ENCODE results near the gene NRG3.

DNA sequence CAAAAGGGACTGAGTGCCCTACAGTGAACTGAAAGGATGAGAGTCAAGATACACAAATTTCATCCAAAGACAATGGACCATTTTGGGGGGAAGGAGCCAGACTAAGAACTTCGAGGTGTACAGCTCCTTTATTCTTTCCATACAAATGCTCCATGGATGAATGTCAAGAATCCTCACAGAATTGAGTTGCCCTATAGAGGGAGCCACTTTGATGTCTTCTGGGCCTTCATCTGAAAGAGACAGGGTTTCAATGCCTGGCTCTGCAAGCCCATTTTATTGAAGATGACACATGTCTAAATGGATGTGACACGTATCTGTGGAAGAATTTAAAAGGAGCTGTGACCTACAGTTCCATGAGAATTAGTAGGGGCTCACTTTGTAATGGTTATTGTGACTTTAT lies 32.0 kb upstream of the NRG3 start:
- TF ChIP-seq, protein P1, sequence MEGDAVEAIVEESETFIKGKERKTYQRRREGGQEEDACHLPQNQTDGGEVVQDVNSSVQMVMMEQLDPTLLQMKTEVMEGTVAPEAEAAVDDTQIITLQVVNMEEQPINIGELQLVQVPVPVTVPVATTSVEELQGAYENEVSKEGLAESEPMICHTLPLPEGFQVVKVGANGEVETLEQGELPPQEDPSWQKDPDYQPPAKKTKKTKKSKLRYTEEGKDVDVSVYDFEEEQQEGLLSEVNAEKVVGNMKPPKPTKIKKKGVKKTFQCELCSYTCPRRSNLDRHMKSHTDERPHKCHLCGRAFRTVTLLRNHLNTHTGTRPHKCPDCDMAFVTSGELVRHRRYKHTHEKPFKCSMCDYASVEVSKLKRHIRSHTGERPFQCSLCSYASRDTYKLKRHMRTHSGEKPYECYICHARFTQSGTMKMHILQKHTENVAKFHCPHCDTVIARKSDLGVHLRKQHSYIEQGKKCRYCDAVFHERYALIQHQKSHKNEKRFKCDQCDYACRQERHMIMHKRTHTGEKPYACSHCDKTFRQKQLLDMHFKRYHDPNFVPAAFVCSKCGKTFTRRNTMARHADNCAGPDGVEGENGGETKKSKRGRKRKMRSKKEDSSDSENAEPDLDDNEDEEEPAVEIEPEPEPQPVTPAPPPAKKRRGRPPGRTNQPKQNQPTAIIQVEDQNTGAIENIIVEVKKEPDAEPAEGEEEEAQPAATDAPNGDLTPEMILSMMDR (IDR thresholded peaks at IDR 0.05) = no peak
- TF ChIP-seq EP300 (IDR thresholded peaks at IDR 0.05) = no peak

All from ovary (tissue), 3 donors.